Measurements from ENCODE around the gene PDE4D.

- TF ChIP-seq CTCF (IDR thresholded peaks at IDR 0.05; ENCODE audit: low read length) (no peak), EZH2 (optimal IDR thresholded peaks at IDR 0.05; ENCODE audit: low read depth, low read length) (no peak)
Measured at GRCh38 chr5:59629561-59629960, 264.0 kb downstream of the PDE4D start.

All from MM.1S (cell line).